ENCODE measurements around the gene BMPR1A. TPM values are rescaled to one million over a fixed set of nuclear protein-coding genes. Genes with fewer than 3 reads are reported as not detected.

The BMPR1A gene
- total RNA-seq, 1 experiment from 2014 or later, result 42.6 TPM

DNA sequence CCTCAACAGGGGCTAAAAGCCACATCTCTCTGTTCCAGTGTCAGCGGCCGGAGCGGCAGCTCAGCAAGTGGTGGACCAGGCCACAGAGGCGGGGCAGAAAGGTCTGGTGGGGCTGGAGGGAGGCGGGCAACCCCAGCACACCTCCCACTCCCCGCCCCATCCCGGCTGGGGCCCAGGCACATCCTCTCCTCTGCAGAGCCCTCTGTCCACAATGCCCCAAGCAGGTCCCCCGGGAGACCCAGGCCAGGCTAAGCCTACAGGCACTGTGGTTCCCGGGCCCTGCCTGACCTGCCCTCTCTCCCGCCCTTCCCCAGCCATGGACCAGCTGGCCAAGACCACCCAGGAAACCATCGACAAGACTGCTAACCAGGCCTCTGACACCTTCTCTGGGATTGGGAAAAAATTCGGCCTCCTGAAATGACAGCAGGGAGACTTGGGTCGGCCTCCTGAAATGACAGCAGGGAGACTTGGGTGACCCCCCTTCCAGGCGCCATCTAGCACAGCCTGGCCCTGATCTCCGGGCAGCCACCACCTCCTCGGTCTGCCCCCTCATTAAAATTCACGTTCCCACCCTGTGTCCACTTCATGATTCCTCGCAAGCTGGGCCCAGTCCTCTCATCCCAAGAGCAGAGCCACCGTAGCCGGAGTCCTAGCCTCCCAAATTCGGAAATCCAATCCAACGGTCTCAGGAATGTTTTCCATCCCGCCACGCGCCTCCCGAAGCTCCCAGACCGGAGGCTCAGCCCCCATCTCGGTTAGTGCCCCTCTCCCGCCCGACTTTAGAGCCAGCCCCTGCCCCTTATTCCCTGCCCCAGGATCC is 214.0 kb downstream of the BMPR1A start:
- BruUV-seq (replicated peaks), result TSS peak; percentile 68
- H3K27me3 ChIP-seq (ENCODE audit: insufficient read depth, low read length), result no peaks in the 10 kb centered on the region

GRCh38 chr10:86970982-86971231 is 214.5 kb downstream of the BMPR1A start:
- Histone ChIP-seq H3K27ac (ENCODE audit: low read depth, low read length) (peak overlapping the region; percentile 95), H2AFZ (ENCODE audit: low read depth, low read length, poor library complexity, severe bottlenecking) (no peak overlapping the region), H3K9me3 (ENCODE audit: control insufficient read depth in 1 of 2, insufficient read depth in 1 of 2, low read depth in 1 of 2, low read length in 2 of 2) (no peaks in the 10 kb centered on the region), H3K4me3 (replicated peaks in 1 of 2; ENCODE audit: low read depth in 1 of 2, low read length in 2 of 2) (peak overlapping the region; percentile 70 to 79), H3K4me1 (ENCODE audit: control insufficient read depth in 1 of 2, insufficient read depth in 2 of 2, low read length in 2 of 2) (peaks cover 56 to 83% of the 10 kb centered on the region in 2 experiments), H3K4me2 (ENCODE audit: low read length) (peak overlapping the region; percentile 90), H3K27me3 (ENCODE audit: insufficient read depth, low read length) (no peaks in the 10 kb centered on the region), H3K79me2 (ENCODE audit: insufficient read depth, low read length) (peaks cover 35% of the 10 kb centered on the region), H3K9ac (ENCODE audit: low read length) (peak overlapping the region; percentile 98), H3K9me2 (ENCODE audit: insufficient read depth) (no peaks in the 10 kb centered on the region), H4K20me1 (ENCODE audit: insufficient read depth) (no peaks in the 10 kb centered on the region), H3K36me3 (ENCODE audit: control insufficient read depth in 1 of 2, insufficient read depth in 2 of 2, low read length in 2 of 2) (0 out of 4 replicates have a peak, but pooled peaks cover 0 to under 1% of the 10 kb centered on the region in 2 experiments)
- peak; percentile 15 for ATAC-seq
- intact Hi-C loops (cut with micrococcal nuclease), result loop anchor here (2.0 kb wide), 1 partner anchor 124 kb away; the partner anchor contains the start of genes GLUD1 and SHLD2
- RAD21 ChIA-PET (ENCODE audit: low non-redundant PET in 1 of 2, low total read pairs in 2 of 2, uncharacterized antibody in 2 of 2, unreplicated experiment in 2 of 2), result interaction anchor here in 1 of 2 experiments (0.6 to 1.0 kb wide), 2 partner anchors 10 to 125 kb away, joined by 3 read pairs; partner anchors contain the start of gene SHLD2
- no TSS peak for BruUV-seq (replicated peaks)
- CTCF ChIA-PET, result interaction anchor here (0.5 to 4.3 kb wide), 3 partner anchors 8 to 32 kb away, joined by 3 to 36 read pairs (median 5); partner anchors contain the start of gene SNCG
- POLR2A ChIA-PET, result interaction anchor here (0.7 to 5.8 kb wide), 7 partner anchors 8 to 126 kb away, joined by 3 to 58 read pairs (median 4); partner anchors contain the start of genes GLUD1, MMRN2, SHLD2 and SNCG
- no peak for DNase-seq (ENCODE audit: low read depth, low spot score)
- TF ChIP-seq YY1 (IDR thresholded peaks at IDR 0.05; ENCODE audit: extremely low read depth, insufficient replicate concordance, low read depth, low read length) (no peak), MAX (IDR thresholded peaks at IDR 0.05) (no peak), CEBPB (IDR thresholded peaks at IDR 0.05; ENCODE audit: low read depth) (no peak), ZNF274 (IDR thresholded peaks at IDR 0.05; ENCODE audit: low read depth, low read length) (no peak), ELF1 (IDR thresholded peaks at IDR 0.05; ENCODE audit: borderline replicate concordance, low read depth) (no peak)
- TF ChIP-seq, protein P1, sequence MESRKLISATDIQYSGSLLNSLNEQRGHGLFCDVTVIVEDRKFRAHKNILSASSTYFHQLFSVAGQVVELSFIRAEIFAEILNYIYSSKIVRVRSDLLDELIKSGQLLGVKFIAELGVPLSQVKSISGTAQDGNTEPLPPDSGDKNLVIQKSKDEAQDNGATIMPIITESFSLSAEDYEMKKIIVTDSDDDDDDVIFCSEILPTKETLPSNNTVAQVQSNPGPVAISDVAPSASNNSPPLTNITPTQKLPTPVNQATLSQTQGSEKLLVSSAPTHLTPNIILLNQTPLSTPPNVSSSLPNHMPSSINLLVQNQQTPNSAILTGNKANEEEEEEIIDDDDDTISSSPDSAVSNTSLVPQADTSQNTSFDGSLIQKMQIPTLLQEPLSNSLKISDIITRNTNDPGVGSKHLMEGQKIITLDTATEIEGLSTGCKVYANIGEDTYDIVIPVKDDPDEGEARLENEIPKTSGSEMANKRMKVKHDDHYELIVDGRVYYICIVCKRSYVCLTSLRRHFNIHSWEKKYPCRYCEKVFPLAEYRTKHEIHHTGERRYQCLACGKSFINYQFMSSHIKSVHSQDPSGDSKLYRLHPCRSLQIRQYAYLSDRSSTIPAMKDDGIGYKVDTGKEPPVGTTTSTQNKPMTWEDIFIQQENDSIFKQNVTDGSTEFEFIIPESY (IDR thresholded peaks at IDR 0.05; ENCODE audit: extremely low read depth, insufficient replicate concordance, low read length), result peak; percentile 57

More for the DNA sequence above, 214.0 kb downstream of the BMPR1A start:
- Histone ChIP-seq H3K9ac (ENCODE audit: low read length) (peak overlapping the region; percentile 98), H3K4me3 (replicated peaks in 1 of 2; ENCODE audit: low read depth in 1 of 2, low read length in 2 of 2) (peak overlapping the region; percentile 70 to 79), H3K4me1 (ENCODE audit: control insufficient read depth in 1 of 2, insufficient read depth in 2 of 2, low read length in 2 of 2) (peaks cover 60 to 88% of the 10 kb centered on the region in 2 experiments), H3K9me3 (ENCODE audit: control insufficient read depth in 1 of 2, insufficient read depth in 1 of 2, low read depth in 1 of 2, low read length in 2 of 2) (no peaks in the 10 kb centered on the region), H4K20me1 (ENCODE audit: insufficient read depth) (no peaks in the 10 kb centered on the region), H3K27ac (ENCODE audit: low read depth, low read length) (peak overlapping the region; percentile 95), H3K36me3 (ENCODE audit: control insufficient read depth in 1 of 2, insufficient read depth in 2 of 2, low read length in 2 of 2) (0 out of 4 replicates have a peak, but pooled peaks cover 0 to 5% of the 10 kb centered on the region in 2 experiments), H3K9me2 (ENCODE audit: insufficient read depth) (no peaks in the 10 kb centered on the region), H2AFZ (ENCODE audit: low read depth, low read length, poor library complexity, severe bottlenecking) (no peak overlapping the region), H3K4me2 (ENCODE audit: low read length) (peak overlapping the region; percentile 90), H3K79me2 (ENCODE audit: insufficient read depth, low read length) (peaks cover 35% of the 10 kb centered on the region)
- ChIA-PET POLR2A (interaction anchor here (0.7 to 5.8 kb wide), 8 partner anchors 9 to 126 kb away, joined by 3 to 58 read pairs (median 4); partner anchors contain the start of genes GLUD1, MMRN2, SHLD2 and SNCG), CTCF (interaction anchor here (0.5 to 4.3 kb wide), 6 partner anchors 8 to 378 kb away, joined by 3 to 36 read pairs (median 3); partner anchors contain the start of gene SNCG), RAD21 (ENCODE audit: low non-redundant PET in 1 of 2, low total read pairs in 2 of 2, uncharacterized antibody in 2 of 2, unreplicated experiment in 2 of 2) (interaction anchor here in 1 of 2 experiments (0.6 to 1.0 kb wide), 2 partner anchors 10 to 125 kb away, joined by 3 read pairs; partner anchors contain the start of gene SHLD2)
- TF ChIP-seq YY1 (IDR thresholded peaks at IDR 0.05; ENCODE audit: extremely low read depth, insufficient replicate concordance, low read depth, low read length) (peak; percentile 40), ZFX (IDR thresholded peaks at IDR 0.05) (peak; percentile 16; the same call in 1 of the 2 replicates), POLR2AphosphoS5 (IDR thresholded peaks at IDR 0.05; ENCODE audit: low read depth, low read length) (peak; percentile 97), CBX3 (IDR thresholded peaks at IDR 0.05; ENCODE audit: low read depth) (no peak)
- TF ChIP-seq, protein P2, sequence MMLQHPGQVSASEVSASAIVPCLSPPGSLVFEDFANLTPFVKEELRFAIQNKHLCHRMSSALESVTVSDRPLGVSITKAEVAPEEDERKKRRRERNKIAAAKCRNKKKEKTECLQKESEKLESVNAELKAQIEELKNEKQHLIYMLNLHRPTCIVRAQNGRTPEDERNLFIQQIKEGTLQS (IDR thresholded peaks at IDR 0.05), result no peak
- intact Hi-C loops (cut with micrococcal nuclease), result loop anchor here (2.0 kb wide), 1 partner anchor 124 kb away; the partner anchor contains the start of genes GLUD1 and SHLD2
- DNase-seq (ENCODE audit: low read depth, low spot score), result peak; percentile 62
- peak; percentile 54 for ATAC-seq
